Bronchial epithelial cell (primary cell): ENCODE data around the gene MST1. TPM values are rescaled to one million over a fixed set of nuclear protein-coding genes. Genes with fewer than 3 reads are reported as not detected.
A peak's percentile ranks its signal among the peaks of the same experiment; 100 is the strongest.
"Not testable (repeated sequence)": the region's sequence is repeated elsewhere in the genome, so short reads cannot be mapped to it uniquely, and the experiment has no call there.

ENCODE experiments used
- DNase-seq: peaks from one replicate; pipeline ENCODE4 v3.0.0-alpha.2; 2010; ENCODE audit warnings: low read depth
- FAIRE-seq: peaks from 2 replicates; lab custom pipeline; 2011; peaks lifted over from hg19 to GRCh38; lab: Jason Lieb, UNC
- H3K27me3 ChIP-seq: 2 replicates; pipeline ENCODE4 v1.5.1; 2011; ENCODE audit warnings: low read length; ENCODE audit not compliant: control insufficient read depth, insufficient read depth
- H3K36me3 ChIP-seq: 2 replicates; pipeline ENCODE4 v1.5.1; 2011; ENCODE audit warnings: low read length; ENCODE audit not compliant: control insufficient read depth, insufficient read depth
- H3K4me3 ChIP-seq: 2 replicates; pipeline ENCODE4 v1.5.1; 2011; ENCODE audit warnings: mild to moderate bottlenecking, low read depth, low read length, control low read depth
- total RNA-seq: library from RNA; depleted of rRNA; stranded (reverse); fragments of >200 nt; gene quantifications from 2 replicates; pipeline ENCODE4 v1.2.1, GENCODE V29; 2014
- TF ChIP-seq, protein P1 (sequence below): IDR thresholded peaks from 2 replicates; pipeline ENCODE4 v1.5.1; 2011; ENCODE audit warnings: mild to moderate bottlenecking, moderate library complexity, low read length, control low read depth, inconsistent platforms; ENCODE audit not compliant: insufficient read depth, severe bottlenecking

Gene MST1
- total RNA-seq, 1 donor from 2014 or later, result 4.7 TPM

DNA sequence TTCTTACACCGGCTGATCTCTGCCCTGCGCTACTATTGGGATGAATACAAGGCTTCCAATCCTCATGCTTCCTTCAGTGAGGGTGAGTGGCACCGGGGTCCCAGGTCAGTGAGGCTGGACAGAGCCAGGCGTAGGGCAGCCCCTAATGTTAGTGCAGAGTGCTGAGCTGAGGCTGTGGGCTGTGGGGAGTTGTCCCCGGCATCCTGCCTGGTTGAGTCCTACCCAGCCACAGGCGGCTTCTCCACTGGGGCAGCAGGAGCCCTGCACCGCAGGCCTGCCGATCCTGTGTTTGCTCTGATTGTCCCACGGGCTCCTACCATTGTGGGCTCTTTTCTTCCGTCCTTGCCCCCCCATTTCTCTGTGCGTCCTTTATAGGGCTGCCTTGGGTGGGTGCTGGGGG is 13.4 kb upstream of the MST1 start:
- TF ChIP-seq, protein P1, sequence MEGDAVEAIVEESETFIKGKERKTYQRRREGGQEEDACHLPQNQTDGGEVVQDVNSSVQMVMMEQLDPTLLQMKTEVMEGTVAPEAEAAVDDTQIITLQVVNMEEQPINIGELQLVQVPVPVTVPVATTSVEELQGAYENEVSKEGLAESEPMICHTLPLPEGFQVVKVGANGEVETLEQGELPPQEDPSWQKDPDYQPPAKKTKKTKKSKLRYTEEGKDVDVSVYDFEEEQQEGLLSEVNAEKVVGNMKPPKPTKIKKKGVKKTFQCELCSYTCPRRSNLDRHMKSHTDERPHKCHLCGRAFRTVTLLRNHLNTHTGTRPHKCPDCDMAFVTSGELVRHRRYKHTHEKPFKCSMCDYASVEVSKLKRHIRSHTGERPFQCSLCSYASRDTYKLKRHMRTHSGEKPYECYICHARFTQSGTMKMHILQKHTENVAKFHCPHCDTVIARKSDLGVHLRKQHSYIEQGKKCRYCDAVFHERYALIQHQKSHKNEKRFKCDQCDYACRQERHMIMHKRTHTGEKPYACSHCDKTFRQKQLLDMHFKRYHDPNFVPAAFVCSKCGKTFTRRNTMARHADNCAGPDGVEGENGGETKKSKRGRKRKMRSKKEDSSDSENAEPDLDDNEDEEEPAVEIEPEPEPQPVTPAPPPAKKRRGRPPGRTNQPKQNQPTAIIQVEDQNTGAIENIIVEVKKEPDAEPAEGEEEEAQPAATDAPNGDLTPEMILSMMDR, result no peak
- Histone ChIP-seq H3K36me3 (peaks cover 28% of the 10 kb centered on the region), H3K27me3 (no peaks in the 10 kb centered on the region), H3K4me3 (no peak overlapping the region)
- DNase-seq (no peak), FAIRE-seq (no peak)

GRCh38 chr3:49701388-49702077 is 12.3 kb upstream of the MST1 start:
- TF ChIP-seq, protein P1, result peak; percentile 66
- DNase-seq (no peak), FAIRE-seq (no peak)
- Histone ChIP-seq H3K36me3 (peaks cover 31% of the 10 kb centered on the region), H3K27me3 (no peaks in the 10 kb centered on the region), H3K4me3 (no peak overlapping the region)

DNA sequence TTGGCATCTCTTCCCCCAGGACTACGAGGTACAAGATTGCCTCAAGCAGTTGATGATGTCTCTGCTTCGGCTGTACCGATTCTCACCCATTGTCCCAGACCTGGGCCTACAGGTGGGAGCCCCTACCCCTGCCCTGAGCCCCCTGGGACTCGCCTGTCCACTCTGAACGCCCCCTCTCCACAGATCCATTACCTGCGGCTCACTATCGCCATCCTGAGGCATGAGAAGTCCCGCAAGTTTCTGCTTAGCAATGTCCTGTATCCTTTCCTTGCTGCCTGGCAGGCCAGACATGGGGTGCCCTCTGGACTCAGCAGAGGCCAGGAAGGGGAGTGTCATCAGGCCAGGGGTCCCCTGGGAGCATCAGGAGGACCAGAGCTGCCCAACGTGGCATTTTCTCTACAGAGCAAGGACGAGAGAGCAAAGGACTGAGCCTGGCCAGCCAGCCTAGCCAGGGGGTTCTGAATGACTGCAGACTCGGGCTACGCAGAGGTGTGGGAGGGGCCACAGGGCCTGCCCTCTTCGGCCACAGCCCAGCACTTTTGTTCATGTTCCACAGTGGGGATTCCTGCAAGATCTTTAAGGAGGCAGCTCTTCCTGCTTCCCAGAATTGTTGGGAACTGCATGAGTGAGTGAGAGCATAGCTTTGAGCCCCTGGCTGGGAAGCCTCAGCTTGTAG is 11.3 kb upstream of the MST1 start:
- Histone ChIP-seq H3K36me3 (peaks cover 31% of the 10 kb centered on the region), H3K27me3 (no peaks in the 10 kb centered on the region), H3K4me3 (no peak overlapping the region)
- FAIRE-seq, result no peak
- DNase-seq, result no peak
- TF ChIP-seq, protein P1, result no peak

- Histone ChIP-seq H3K27me3 (no peaks in the 10 kb centered on the region), H3K36me3 (peaks cover 31% of the 10 kb centered on the region), H3K4me3 (no peak overlapping the region)
- FAIRE-seq, result no peak
- TF ChIP-seq, protein P1, result no peak
- DNase-seq, result no peak
Measured at GRCh38 chr3:49700014-49700413, 10.7 kb upstream of the MST1 start.

GRCh38 chr3:49699281-49699979 is 10.2 kb upstream of the MST1 start:
- no peaks in the 10 kb centered on the region for H3K27me3 ChIP-seq
- H3K4me3 ChIP-seq, result no peak overlapping the region
- DNase-seq (no peak), FAIRE-seq (no peak)
- TF ChIP-seq, protein P1, result no peak
- H3K36me3 ChIP-seq, result peaks cover 28% of the 10 kb centered on the region

- not testable (repeated sequence) for DNase-seq, H3K27me3 ChIP-seq, H3K4me3 ChIP-seq
- FAIRE-seq, result peak; percentile 50
- peaks cover 10% of the 10 kb centered on the region for H3K36me3 ChIP-seq
Measured at GRCh38 chr3:49695350-49696015, 6.2 kb upstream of the MST1 start.

DNA sequence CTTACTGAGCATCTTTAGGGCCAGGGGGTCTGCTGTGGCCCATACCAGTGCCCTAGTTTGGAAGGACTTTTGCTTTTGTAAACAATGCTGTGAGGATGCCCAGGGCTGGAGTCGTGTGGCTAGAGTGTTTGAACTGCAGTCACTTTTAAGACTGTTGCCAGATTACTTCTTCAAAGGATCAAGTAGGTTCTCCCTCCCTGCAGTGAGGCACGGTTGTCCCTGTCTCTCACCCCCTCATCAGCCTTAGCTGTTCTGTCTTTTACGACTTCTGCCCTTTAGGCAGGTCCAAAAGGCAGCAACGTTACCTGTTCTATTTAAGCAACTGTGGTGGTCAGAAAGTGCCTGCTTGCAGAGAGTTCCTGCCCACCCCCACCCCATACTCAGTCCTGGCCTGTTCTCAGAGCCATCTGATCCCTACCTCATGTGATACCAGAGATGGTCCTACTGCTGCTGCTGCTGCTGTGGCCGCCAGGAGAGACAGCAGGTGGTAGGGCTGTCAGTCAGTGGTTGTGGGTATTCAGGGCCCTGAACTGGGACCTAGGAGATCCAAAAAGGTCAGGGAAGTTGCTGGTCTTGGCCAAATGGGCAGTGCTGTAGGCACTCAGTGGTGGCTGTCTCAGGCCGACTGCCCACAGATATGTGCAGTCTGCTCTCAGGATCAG is 5.3 kb upstream of the MST1 start:
- FAIRE-seq, H3K36me3 ChIP-seq, H3K4me3 ChIP-seq, DNase-seq, H3K27me3 ChIP-seq: not testable (repeated sequence)

DNA sequence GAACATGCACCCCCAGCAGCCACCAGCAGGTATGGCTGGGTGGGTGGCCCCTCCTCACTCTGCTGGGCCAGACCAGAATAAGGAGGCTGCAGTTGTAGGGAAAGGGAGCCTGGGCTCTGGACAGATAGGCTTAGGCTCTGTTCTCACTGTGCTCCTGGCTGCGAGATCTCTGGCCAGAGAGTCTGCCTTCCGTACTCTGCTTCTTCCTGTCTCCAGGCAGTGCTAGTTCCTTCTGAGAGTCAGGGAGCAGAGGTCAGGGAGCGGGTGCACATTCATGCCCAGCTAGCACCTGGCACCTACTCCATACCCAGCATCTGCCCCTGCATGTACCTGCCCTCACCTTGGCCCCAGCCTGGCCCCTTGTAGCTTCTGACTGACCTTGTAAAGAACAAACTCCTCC is 2.2 kb upstream of the MST1 start:
- H3K4me3 ChIP-seq, FAIRE-seq, H3K36me3 ChIP-seq, DNase-seq, H3K27me3 ChIP-seq: not testable (repeated sequence)
